PFSK-1 (cell line): ENCODE data around the gene CNTNAP2.

Experiments
- FOXP2 ChIP-seq: optimal IDR thresholded peaks from 2 replicates; pipeline ENCODE3; 2011; ENCODE audit warnings: borderline replicate concordance, control low read depth, inconsistent platforms; ENCODE audit not compliant: insufficient read depth; ENCODE audit errors: extremely low read length, extremely low read depth
- POLR2AphosphoS5 ChIP-seq: IDR thresholded peaks from 2 replicates; pipeline ENCODE4 v1.6.1; 2012; ENCODE audit warnings: low read depth, mild to moderate bottlenecking, control low read depth, low read length, moderate library complexity
- SIN3A ChIP-seq: IDR thresholded peaks from 2 replicates; pipeline ENCODE4 v1.6.1; 2012; ENCODE audit warnings: mild to moderate bottlenecking, low read length, moderate library complexity, borderline replicate concordance; ENCODE audit not compliant: insufficient read depth
- TAF1 ChIP-seq: IDR thresholded peaks from 2 replicates; pipeline ENCODE4 v1.6.1; 2012; ENCODE audit warnings: low read length, control low read depth, borderline replicate concordance; ENCODE audit not compliant: insufficient read depth
- TF ChIP-seq, protein P1 (sequence below), 2 experiments: IDR thresholded peaks; 2 replicates each; pipeline versions ENCODE4 v1.6.1 to v1.8.0; 2011 to 2012; ENCODE audit warnings: low read depth in 2 of 2, low read length in 2 of 2, control low read depth in 1 of 2, inconsistent platforms in 1 of 2, mild to moderate bottlenecking in 1 of 2, moderate library complexity in 1 of 2; ENCODE audit not compliant: insufficient read depth in 1 of 2

Gene CNTNAP2

GRCh38 chr7:147818317-147818716 is 1701.7 kb downstream of the CNTNAP2 start:
- no peak for TF ChIP-seq TAF1
- TF ChIP-seq POLR2AphosphoS5: no peak
- TF ChIP-seq FOXP2: no peak
- TF ChIP-seq SIN3A: no peak
- TF ChIP-seq, protein P1, sequence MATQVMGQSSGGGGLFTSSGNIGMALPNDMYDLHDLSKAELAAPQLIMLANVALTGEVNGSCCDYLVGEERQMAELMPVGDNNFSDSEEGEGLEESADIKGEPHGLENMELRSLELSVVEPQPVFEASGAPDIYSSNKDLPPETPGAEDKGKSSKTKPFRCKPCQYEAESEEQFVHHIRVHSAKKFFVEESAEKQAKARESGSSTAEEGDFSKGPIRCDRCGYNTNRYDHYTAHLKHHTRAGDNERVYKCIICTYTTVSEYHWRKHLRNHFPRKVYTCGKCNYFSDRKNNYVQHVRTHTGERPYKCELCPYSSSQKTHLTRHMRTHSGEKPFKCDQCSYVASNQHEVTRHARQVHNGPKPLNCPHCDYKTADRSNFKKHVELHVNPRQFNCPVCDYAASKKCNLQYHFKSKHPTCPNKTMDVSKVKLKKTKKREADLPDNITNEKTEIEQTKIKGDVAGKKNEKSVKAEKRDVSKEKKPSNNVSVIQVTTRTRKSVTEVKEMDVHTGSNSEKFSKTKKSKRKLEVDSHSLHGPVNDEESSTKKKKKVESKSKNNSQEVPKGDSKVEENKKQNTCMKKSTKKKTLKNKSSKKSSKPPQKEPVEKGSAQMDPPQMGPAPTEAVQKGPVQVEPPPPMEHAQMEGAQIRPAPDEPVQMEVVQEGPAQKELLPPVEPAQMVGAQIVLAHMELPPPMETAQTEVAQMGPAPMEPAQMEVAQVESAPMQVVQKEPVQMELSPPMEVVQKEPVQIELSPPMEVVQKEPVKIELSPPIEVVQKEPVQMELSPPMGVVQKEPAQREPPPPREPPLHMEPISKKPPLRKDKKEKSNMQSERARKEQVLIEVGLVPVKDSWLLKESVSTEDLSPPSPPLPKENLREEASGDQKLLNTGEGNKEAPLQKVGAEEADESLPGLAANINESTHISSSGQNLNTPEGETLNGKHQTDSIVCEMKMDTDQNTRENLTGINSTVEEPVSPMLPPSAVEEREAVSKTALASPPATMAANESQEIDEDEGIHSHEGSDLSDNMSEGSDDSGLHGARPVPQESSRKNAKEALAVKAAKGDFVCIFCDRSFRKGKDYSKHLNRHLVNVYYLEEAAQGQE (IDR thresholded peaks at IDR 0.05; ENCODE audit: insufficient read depth in 1 of 2, low read depth in 2 of 2, low read length in 2 of 2): no peak

DNA sequence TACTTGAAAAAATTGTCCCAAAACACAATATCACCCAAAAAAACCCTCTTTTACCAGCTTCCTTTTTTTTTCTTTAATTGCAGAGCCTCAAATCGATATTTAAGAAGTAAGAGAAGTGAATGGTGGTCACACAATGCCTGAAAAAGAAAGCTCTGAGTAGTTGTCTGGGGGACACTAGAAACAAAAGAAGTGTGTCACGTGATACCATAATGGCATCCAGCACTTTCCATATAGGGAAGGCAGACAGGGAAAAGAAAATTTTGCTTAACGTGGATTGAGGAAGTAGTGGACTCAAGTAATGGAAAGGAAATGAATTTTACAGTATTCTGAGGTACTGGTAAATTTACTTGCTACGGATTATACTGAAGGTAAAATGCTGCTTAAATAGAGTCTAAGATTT is 1708.1 kb downstream of the CNTNAP2 start:
- TF ChIP-seq POLR2AphosphoS5: no peak
- TF ChIP-seq, protein P1 (IDR thresholded peaks at IDR 0.05; ENCODE audit: insufficient read depth in 1 of 2, low read depth in 2 of 2, low read length in 2 of 2): no peak
- TF ChIP-seq FOXP2: no peak
- TF ChIP-seq SIN3A: no peak
- TF ChIP-seq TAF1: no peak

DNA sequence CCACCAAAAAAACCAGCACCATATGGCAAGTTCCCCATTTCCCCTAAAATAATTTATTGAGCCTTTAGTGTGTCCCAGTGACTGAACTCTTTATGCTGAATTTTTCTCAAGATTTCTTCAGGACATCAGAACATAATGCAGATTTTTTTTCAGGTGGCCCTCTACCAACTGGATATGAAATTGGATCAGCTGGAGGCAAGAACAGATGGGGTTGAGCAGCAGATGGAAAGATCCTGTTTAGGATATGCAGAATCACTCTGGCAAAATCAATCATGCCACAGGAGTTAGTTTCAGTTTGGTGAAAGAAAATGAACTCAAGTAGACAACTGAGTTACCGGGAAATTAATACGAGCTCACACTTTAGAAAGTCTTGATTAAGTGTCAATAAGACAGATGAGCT is 1712.4 kb downstream of the CNTNAP2 start:
- no peak for TF ChIP-seq POLR2AphosphoS5
- no peak for TF ChIP-seq TAF1
- TF ChIP-seq SIN3A: no peak
- TF ChIP-seq, protein P1 (IDR thresholded peaks at IDR 0.05; ENCODE audit: insufficient read depth in 1 of 2, low read depth in 2 of 2, low read length in 2 of 2): no peak
- TF ChIP-seq FOXP2: no peak

DNA sequence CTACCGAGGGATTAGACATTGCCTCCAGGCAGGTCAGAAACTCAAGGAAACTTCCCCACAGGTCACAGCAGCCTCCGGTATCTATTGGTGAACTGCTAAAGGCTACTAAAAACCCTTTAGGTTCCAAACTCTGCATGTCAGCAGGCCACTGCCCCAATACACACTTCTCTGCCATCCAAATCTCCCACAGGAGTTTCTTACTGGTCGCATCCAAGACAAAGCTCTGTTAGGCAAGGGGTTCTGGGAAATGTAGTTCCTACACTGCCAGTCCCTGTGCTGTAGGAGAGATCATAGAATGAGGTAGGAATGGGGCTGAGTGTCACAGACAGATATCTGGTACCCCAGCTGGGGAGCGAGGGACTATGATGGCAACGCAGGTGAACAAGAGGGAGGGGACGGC is 1717.0 kb downstream of the CNTNAP2 start:
- TF ChIP-seq SIN3A (no peak), POLR2AphosphoS5 (no peak), FOXP2 (no peak), TAF1 (no peak)
- TF ChIP-seq, protein P1 (IDR thresholded peaks at IDR 0.05; ENCODE audit: insufficient read depth in 1 of 2, low read depth in 2 of 2, low read length in 2 of 2): no peak

GRCh38 chr7:147833970-147834369 is 1717.4 kb downstream of the CNTNAP2 start:
- no peak for TF ChIP-seq TAF1
- TF ChIP-seq, protein P1 (IDR thresholded peaks at IDR 0.05; ENCODE audit: insufficient read depth in 1 of 2, low read depth in 2 of 2, low read length in 2 of 2): no peak
- TF ChIP-seq SIN3A: no peak
- TF ChIP-seq FOXP2: no peak
- TF ChIP-seq POLR2AphosphoS5: no peak
